Epithelial cell of proximal tubule (primary cell): ENCODE results near the gene SPG7. TPM values are rescaled to one million over a fixed set of nuclear protein-coding genes. Genes with fewer than 3 reads are reported as not detected.

ENCODE experiments used
- DNase-seq: peaks from one replicate; pipeline ENCODE4 v3.0.0-alpha.2; 2011; ENCODE audit warnings: low read depth
- H3K4me3 ChIP-seq: 2 replicates; pipeline ENCODE4 v1.5.1; 2011; ENCODE audit warnings: low read depth, mild to moderate bottlenecking, low read length
- total RNA-seq: library from RNA; depleted of rRNA; stranded (reverse); fragments of >200 nt; gene quantifications from 2 replicates; pipeline ENCODE4 v1.2.3, GENCODE V29; 2015
- TF ChIP-seq, protein P1 (sequence below): conservative IDR thresholded peaks from 2 replicates; pipeline ENCODE4 v1.5.1; 2012; ENCODE audit warnings: low read depth, mild to moderate bottlenecking, low read length

The SPG7 gene
- total RNA-seq, 1 donor from 2014 or later = 66.7 TPM

DNA sequence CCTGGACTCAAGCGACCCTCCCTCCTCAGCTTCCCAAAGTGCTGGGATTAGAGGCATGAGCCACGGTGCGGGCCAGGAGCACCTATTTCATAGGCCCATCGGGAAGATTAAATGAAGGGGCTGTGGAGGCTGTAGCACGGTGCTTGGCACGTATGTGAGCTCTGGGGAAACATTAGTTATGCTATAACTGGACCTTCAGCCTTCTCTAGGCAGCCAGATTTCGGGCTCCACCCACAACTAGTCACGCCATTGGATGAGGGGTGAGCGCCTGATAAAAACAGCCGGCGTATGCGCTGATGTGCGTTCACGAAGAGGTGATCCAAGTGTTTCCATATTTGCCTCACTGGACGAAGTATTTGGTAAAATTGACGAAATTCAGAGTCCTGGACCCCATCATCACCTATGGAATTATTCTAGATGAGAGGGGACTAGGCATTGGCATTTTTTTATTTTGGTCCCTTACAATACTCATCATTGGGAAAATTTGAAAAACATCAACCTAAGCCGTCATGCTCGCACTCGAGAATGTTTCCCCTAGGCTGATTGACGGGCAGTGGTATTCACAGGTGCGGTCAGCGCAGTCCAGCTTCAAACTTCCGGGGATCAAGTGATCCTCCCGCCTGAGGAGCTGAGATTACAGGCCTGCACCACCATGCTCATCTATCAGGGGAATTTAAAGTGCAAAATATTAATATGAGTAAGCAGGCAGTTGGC is 16.1 kb upstream of the SPG7 start:
- no peak for DNase-seq
- TF ChIP-seq, protein P1, sequence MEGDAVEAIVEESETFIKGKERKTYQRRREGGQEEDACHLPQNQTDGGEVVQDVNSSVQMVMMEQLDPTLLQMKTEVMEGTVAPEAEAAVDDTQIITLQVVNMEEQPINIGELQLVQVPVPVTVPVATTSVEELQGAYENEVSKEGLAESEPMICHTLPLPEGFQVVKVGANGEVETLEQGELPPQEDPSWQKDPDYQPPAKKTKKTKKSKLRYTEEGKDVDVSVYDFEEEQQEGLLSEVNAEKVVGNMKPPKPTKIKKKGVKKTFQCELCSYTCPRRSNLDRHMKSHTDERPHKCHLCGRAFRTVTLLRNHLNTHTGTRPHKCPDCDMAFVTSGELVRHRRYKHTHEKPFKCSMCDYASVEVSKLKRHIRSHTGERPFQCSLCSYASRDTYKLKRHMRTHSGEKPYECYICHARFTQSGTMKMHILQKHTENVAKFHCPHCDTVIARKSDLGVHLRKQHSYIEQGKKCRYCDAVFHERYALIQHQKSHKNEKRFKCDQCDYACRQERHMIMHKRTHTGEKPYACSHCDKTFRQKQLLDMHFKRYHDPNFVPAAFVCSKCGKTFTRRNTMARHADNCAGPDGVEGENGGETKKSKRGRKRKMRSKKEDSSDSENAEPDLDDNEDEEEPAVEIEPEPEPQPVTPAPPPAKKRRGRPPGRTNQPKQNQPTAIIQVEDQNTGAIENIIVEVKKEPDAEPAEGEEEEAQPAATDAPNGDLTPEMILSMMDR = no peak
- peak overlapping the region; percentile 88 for H3K4me3 ChIP-seq

DNA sequence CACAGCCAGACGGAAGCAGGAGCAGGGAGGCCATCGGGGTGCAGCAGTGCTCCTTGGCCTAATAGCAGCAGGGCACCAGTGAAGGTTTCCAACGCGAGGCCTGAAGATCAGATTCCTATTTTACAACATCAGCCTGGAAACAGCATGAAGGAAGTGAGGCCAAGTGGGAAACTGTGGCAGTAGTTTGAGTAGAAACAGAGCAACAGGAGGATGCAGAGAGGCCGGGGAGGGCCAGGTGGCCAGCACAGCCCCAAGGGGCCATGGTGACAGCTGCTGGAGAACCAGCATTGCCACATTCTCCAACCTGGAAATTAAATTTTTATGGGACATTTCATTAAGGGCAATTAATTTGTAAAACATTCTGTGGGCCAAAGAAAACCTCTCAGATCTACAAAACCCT is 14.4 kb upstream of the SPG7 start:
- no peak for DNase-seq
- no peak overlapping the region for H3K4me3 ChIP-seq
- TF ChIP-seq, protein P1 = peak; percentile 2

DNA sequence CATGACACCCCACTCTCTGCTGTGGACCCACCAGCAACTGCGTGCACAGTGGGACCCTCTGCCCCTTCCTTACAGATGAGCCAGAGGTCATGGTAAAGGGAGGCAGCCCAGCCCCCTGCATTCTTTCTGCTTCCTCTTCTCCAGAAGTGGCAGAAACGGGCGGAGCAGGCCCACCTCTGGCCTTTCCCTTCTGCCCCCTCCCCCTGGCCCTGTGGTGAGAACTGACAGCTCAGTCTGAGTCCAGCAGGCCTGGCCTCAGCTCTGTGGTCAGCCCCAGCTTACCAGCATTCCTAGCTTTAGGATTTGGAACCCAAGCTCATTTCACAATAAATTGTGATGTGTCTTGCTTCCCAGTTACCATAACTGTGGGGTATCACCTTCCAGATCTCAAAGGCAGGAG is 13.1 kb upstream of the SPG7 start:
- TF ChIP-seq, protein P1 = no peak
- no peak overlapping the region for H3K4me3 ChIP-seq
- DNase-seq = no peak

DNA sequence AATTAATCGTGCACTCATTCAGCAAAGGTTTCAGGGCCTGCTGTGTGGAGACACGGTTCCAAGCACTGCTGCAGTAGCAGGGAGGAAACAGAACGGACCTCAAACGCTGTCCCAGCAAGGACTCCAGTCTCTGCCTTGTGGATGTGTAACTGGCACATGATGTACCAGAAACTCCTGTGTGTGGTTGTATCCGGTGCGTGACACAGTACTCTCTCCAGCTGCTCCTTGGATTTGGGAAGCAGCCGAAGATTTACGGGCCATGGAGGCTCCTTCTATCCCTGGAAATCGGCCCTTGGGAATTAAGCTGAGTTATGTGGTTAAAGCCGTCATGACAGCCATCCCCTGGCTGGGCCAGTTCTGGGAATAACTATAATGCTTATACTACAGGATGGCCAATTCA is 9.4 kb upstream of the SPG7 start:
- DNase-seq = no peak
- TF ChIP-seq, protein P1 = no peak

DNA sequence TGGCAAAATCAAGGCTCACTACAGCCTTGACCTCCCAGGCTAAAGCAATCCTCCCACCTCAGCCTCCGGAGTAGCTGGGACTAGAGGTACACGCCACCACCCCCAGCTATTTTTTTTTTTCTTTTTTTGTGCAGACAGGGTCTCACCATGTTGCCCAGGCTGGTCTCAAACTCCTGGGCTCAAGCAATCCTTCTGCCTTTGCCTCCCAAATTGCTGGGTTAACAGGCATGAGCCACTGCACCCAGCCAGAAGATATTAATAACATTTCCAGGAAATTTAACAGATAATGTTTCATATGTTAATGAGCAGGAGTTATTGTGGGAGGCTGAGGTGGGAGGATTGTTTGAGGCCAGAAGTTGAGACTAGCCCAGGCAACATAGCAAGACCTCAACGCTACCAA is 8.4 kb upstream of the SPG7 start:
- no peak overlapping the region for H3K4me3 ChIP-seq
- DNase-seq = no peak
- TF ChIP-seq, protein P1 = no peak

More for the DNA sequence above, 9.4 kb upstream of the SPG7 start:
- H3K4me3 ChIP-seq = no peak overlapping the region

DNA sequence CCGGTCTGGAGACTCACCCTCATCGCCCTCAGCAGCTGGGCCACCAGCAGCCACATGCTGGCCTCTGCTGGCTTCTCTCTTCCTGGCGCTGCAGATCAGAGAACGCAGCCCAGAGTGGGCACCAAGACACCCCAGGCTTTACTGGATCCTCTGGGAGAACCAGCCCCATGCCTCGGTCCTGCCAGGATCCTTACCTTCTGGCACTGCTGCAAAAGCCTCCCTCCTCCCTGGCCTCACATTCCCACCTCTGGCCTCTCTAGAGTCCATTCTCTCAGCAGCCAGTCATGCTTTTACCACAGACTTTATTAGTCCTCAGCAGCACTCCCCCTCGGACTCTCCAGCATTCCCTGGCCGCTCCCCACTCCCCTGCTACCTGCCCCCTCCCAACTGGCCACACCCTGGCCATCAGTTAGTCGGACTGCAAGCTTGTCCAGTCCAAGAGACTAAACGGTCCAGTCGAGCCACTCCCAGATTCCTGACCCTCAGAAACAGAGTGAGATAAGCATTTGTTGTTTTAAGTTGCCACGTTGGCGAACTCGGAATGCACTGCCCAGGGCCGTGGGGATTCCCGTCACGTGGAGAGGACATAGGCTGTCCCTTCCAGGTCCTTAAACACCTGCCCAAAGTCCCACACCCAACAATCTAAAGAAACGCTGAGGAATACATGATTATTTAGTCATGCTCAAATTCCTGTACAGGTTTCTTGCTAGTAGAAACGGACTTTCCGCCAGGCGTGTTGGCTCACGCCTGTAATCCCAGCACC is 5.9 kb upstream of the SPG7 start:
- no peak overlapping the region for H3K4me3 ChIP-seq
- peak; percentile 55 for DNase-seq
- TF ChIP-seq, protein P1 = peak; percentile 6
